Measurements from ENCODE around the gene CKM. TPM values are rescaled to one million over a fixed set of nuclear protein-coding genes. Genes with fewer than 3 reads are reported as not detected.
A peak's percentile ranks its signal among the peaks of the same experiment; 100 is the strongest.

CKM gene
- total and polyA plus RNA-seq, 2 of the 4 experiments (the other 2 are of a cell fraction) = not detected

DNA sequence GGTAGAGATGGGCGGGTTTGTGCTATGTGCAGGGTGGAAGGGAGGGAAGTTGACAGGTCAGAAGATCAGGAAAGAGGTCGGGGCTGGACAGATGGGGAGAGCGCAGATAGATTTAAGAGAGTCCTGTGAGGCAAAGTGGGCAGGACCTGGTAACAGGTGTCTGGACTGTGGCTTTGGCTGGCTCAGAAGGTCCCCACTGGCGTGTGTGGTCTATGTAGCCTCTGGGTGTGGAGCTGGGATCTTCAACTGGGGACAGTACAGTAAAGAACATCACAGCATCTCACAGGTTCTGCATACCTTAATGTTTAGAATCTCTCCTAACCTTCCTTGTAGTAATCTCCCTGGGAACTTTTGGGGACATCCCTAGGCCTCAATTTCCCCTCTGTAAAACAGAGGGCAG is 17.7 kb downstream of the CKM start:
- H3K79me1 ChIP-seq (ENCODE audit: low read depth in 1 of 2, low read length in 2 of 2) = no peaks in the 10 kb centered on the region
- no peak overlapping the region for H2AK9ac ChIP-seq (replicated peaks; ENCODE audit: low read depth, low read length, poor library complexity)
- CTCF ChIA-PET = no interaction called here
- no peak overlapping the region for H2BK120ac ChIP-seq (ENCODE audit: low read depth, low read length)
- BruUV-seq (replicated peaks) = no TSS peak
- H3K4ac ChIP-seq (ENCODE audit: low read depth, low read length) = no peak overlapping the region
- H2AFZ ChIP-seq (replicated peaks; ENCODE audit: low read length, poor library complexity) = no peak overlapping the region
- H3K4me3 ChIP-seq (ENCODE audit: insufficient read depth, low read depth, low read length) = no peak overlapping the region
- no peak overlapping the region for H3K4me2 ChIP-seq (ENCODE audit: low read depth, low read length)
- no peak overlapping the region for H3K14ac ChIP-seq (replicated peaks; ENCODE audit: low read depth, low read length)
- no peak for TF ChIP-seq BHLHE40 (IDR thresholded peaks at IDR 0.05; ENCODE audit: low read depth, low read length)
- TF ChIP-seq, protein P1, sequence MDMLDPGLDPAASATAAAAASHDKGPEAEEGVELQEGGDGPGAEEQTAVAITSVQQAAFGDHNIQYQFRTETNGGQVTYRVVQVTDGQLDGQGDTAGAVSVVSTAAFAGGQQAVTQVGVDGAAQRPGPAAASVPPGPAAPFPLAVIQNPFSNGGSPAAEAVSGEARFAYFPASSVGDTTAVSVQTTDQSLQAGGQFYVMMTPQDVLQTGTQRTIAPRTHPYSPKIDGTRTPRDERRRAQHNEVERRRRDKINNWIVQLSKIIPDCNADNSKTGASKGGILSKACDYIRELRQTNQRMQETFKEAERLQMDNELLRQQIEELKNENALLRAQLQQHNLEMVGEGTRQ (IDR thresholded peaks at IDR 0.05; ENCODE audit: low read depth, low read length) = no peak
- TF ChIP-seq POLR2A (IDR thresholded peaks at IDR 0.05; ENCODE audit: low read depth, low read length) = no peak
- no peak for TF ChIP-seq RFX5 (IDR thresholded peaks at IDR 0.05; ENCODE audit: low read depth, low read length)
- TF ChIP-seq CHD1 (IDR thresholded peaks at IDR 0.05; ENCODE audit: low read depth, low read length) = no peak
- no peak for TF ChIP-seq RCOR1 (IDR thresholded peaks at IDR 0.05; ENCODE audit: insufficient replicate concordance, low read length)
- TF ChIP-seq RAD21 (IDR thresholded peaks at IDR 0.05; ENCODE audit: low read length) = no peak
- H2BK5ac ChIP-seq (ENCODE audit: low read depth, low read length, poor library complexity, severe bottlenecking) = no peak overlapping the region
- H3K36me3 ChIP-seq (ENCODE audit: control insufficient read depth, insufficient read depth, low read length) = peaks cover 14% of the 10 kb centered on the region; the same call in 1 of the 2 replicates
- H4K5ac ChIP-seq (ENCODE audit: low read depth, low read length) = no peak overlapping the region
- POLR2A ChIA-PET (ENCODE audit: unreplicated experiment) = interaction anchor here (0.5 kb wide), 1 partner anchor 893 kb away, joined by 10 read pairs; no protein-coding TSS in a partner anchor
- H4K8ac ChIP-seq (ENCODE audit: low read depth in 2 of 2, low read length in 2 of 2) = no peak overlapping the region
- peaks cover 5% of the 10 kb centered on the region; the same call in 1 of the 2 replicates for H3K9me1 ChIP-seq (ENCODE audit: insufficient read depth, low read length)
- H3K4me1 ChIP-seq (ENCODE audit: control insufficient read depth, insufficient read depth, low read length) = no peaks in the 10 kb centered on the region
- no peak overlapping the region for H2AK5ac ChIP-seq (ENCODE audit: low read depth, low read length)
- no peak overlapping the region for H3K56ac ChIP-seq (ENCODE audit: extremely low read depth, insufficient read depth, low read length)
- no peaks in the 10 kb centered on the region for H4K20me1 ChIP-seq (ENCODE audit: insufficient read depth, low read length)
- no peak overlapping the region for H2BK15ac ChIP-seq (ENCODE audit: low read depth, low read length)
- DNase-seq = no peak
- H4K91ac ChIP-seq (ENCODE audit: insufficient read depth, low read depth, low read length) = no peak overlapping the region
- H3K18ac ChIP-seq (ENCODE audit: low read depth, low read length) = no peak overlapping the region
- no peak overlapping the region for H3K9ac ChIP-seq (ENCODE audit: low read depth, low read length)
- dilution Hi-C loops (cut with HindIII; ENCODE audit: low sequenced_read_pairs, unreplicated experiment) (no loop called here), intact Hi-C loops (cut with micrococcal nuclease) (no loop called here), in situ Hi-C loops (cut with MboI; ENCODE audit: low sequenced_read_pairs) (no loop called here)
- ATAC-seq (ENCODE audit: low read depth) = peak; percentile 18; the same call in 1 of the 2 replicates
- 92% methylated on average over 2 of the region's 4 CpGs; no CpG with 5 or more reads in 1 of the 2 experiments for WGBS, 2 experiments (ENCODE audit: extremely low coverage in 2 of 2, insufficient read length in 1 of 2)
- 0 out of 2 replicates have a peak, but pooled peaks cover 2% of the 10 kb centered on the region for H3K9me3 ChIP-seq (ENCODE audit: control insufficient read depth, insufficient read depth, low read length)
- H3K23ac ChIP-seq (ENCODE audit: low read depth, low read length) = no peak overlapping the region
- H3K27ac ChIP-seq (ENCODE audit: insufficient read depth, low read length) = no peak overlapping the region
- H3K27me3 ChIP-seq (ENCODE audit: control insufficient read depth, insufficient read depth, low read length) = no peaks in the 10 kb centered on the region
- H2BK20ac ChIP-seq (ENCODE audit: low read depth, low read length) = no peak overlapping the region

Data from IMR-90 (cell line).